HepG2 (cell line): ENCODE measurements around the gene ZNF284. TPM values are rescaled to one million over a fixed set of nuclear protein-coding genes. Genes with fewer than 3 reads are reported as not detected.

Experiments
- ARNT2 ChIP-seq: sonication (generic); formaldehyde crosslinking; IDR thresholded peaks from 2 replicates; pipeline ENCODE4 v1.8.0; 2022; ENCODE audit warnings: mild to moderate bottlenecking, low read depth, missing genetic modification reagents, moderate library complexity
- ATF7-NPFF ChIP-seq: sonication (generic); formaldehyde crosslinking; IDR thresholded peaks from 2 replicates; pipeline ENCODE4 v1.8.1; 2023; ENCODE audit warnings: mild to moderate bottlenecking, low read depth, missing genetic modification reagents, moderate library complexity
- CBX2 ChIP-seq, 2 experiments: fragments of 200-600 bp in 1 of 2; sonication (generic); formaldehyde crosslinking in 1 of 2; IDR thresholded peaks; 2 replicates each; pipeline versions ENCODE4 v1.7.0 to v1.8.1; 2018 to 2022; ENCODE audit warnings: low read depth in 2 of 2, low read length in 1 of 2, mild to moderate bottlenecking in 1 of 2, missing genetic modification reagents in 1 of 2
- GPN1 ChIP-seq: sonication (generic); formaldehyde crosslinking; IDR thresholded peaks from 2 replicates; pipeline ENCODE4 v1.5.1; 2020; ENCODE audit warnings: missing genetic modification reagents, borderline replicate concordance
- HCFC1 ChIP-seq: fragments of 150-350 bp; IDR thresholded peaks from 2 replicates; pipeline ENCODE4 v1.6.1; 2014; ENCODE audit warnings: low read depth, low read length
- KLF9 ChIP-seq: IDR thresholded peaks from 2 replicates; pipeline ENCODE4 v1.6.1; 2016; ENCODE audit warnings: low read depth
- NFIB ChIP-seq: sonication (generic); formaldehyde crosslinking; IDR thresholded peaks from 2 replicates; pipeline ENCODE4 v1.9.0; 2021; ENCODE audit warnings: missing genetic modification reagents, mild to moderate bottlenecking, borderline replicate concordance
- SIX1 ChIP-seq: sonication (generic); formaldehyde crosslinking; IDR thresholded peaks from 2 replicates; pipeline ENCODE4 v1.4.0; 2020; ENCODE audit warnings: missing genetic modification reagents, borderline replicate concordance
- SMARCE1 ChIP-seq: fragments of 450-650 bp; IDR thresholded peaks from 2 replicates; pipeline ENCODE4 v1.6.1; 2017; ENCODE audit warnings: borderline replicate concordance
- THYN1 ChIP-seq: sonication (generic); formaldehyde crosslinking; IDR thresholded peaks from 2 replicates; pipeline ENCODE4 v1.8.1; 2023; ENCODE audit warnings: low read depth, mild to moderate bottlenecking, moderate library complexity, missing genetic modification reagents, borderline replicate concordance
- ZFAT ChIP-seq: sonication (generic); formaldehyde crosslinking; conservative IDR thresholded peaks from 2 replicates; pipeline ENCODE4 v1.8.1; 2023; ENCODE audit warnings: missing genetic modification reagents, inconsistent platforms
- ZNF24 ChIP-seq: fragments of 450-650 bp; IDR thresholded peaks from 2 replicates; pipeline ENCODE4 v1.6.1; 2017; ENCODE audit warnings: antibody characterized with exemption, mild to moderate bottlenecking
- ZNF292 ChIP-seq: sonication (generic); formaldehyde crosslinking; IDR thresholded peaks from 2 replicates; pipeline ENCODE4 v1.8.1; 2022; ENCODE audit warnings: mild to moderate bottlenecking, low read depth, missing genetic modification reagents, borderline replicate concordance
- ZNF329 ChIP-seq: sonication (generic); formaldehyde crosslinking; IDR thresholded peaks from 2 replicates; pipeline ENCODE4 v1.9.0; 2021; ENCODE audit warnings: low read depth, mild to moderate bottlenecking, missing genetic modification reagents
- ZNF550 ChIP-seq: sonication (generic); formaldehyde crosslinking; IDR thresholded peaks from 2 replicates; pipeline ENCODE4 v1.4.0; 2020; ENCODE audit warnings: mild to moderate bottlenecking, missing genetic modification reagents, borderline replicate concordance
- ZNF761 ChIP-seq: sonication (generic); formaldehyde crosslinking; conservative IDR thresholded peaks from 2 replicates; pipeline ENCODE4 v1.4.0; 2020; ENCODE audit warnings: mild to moderate bottlenecking, missing genetic modification reagents
- ZNF768 ChIP-seq: sonication (generic); formaldehyde crosslinking; IDR thresholded peaks from 2 replicates; pipeline ENCODE4 v1.4.0; 2020; ENCODE audit warnings: missing genetic modification reagents
- polyA plus RNA-seq, 8 experiments: library from polyadenylated mRNA; depleted of rRNA in 3 of 8; stranded (reverse) in 7 of 8; unstranded in 1 of 8; fragments of >200 nt; fragmentation: Illumina TruSeq in 4 of 8; extraction: Trizol in 4 of 8; gene quantifications; 2 replicates each; pipeline versions ENCODE4 v1.2.1 to v1.2.3, GENCODE V29; 2011 to 2016; ENCODE audit warnings: low read depth in 4 of 8, missing spikeins in 1 of 8, mixed read lengths in 1 of 8; ENCODE audit not compliant: insufficient read depth in 1 of 8
- total RNA-seq, 5 experiments: library from RNA; depleted of rRNA; stranded (reverse); fragments of >200 nt; fragmentation: Illumina TruSeq; extraction: Trizol; gene quantifications; 2 replicates each; pipeline ENCODE4 v1.2.3, GENCODE V29; 2016; ENCODE audit warnings: low read depth in 1 of 5
- TF ChIP-seq, protein P1 (sequence below): sonication (generic); formaldehyde crosslinking; IDR thresholded peaks from 2 replicates; pipeline ENCODE4 v1.8.0; 2022; ENCODE audit warnings: missing genetic modification reagents, mild to moderate bottlenecking, borderline replicate concordance
- TF ChIP-seq, protein P2 (sequence below): IDR thresholded peaks from 2 replicates; pipeline ENCODE4 v1.6.1; 2012; ENCODE audit warnings: low read length, improper control_type of control experiment
- TF ChIP-seq, protein P3 (sequence below): sonication (generic); formaldehyde crosslinking; IDR thresholded peaks from 2 replicates; pipeline ENCODE4 v1.8.0; 2022; ENCODE audit warnings: mild to moderate bottlenecking, missing genetic modification reagents, borderline replicate concordance
- TF ChIP-seq, protein P4 (sequence below): sonication (generic); formaldehyde crosslinking; IDR thresholded peaks from 2 replicates; pipeline ENCODE4 v1.9.0; 2021; ENCODE audit warnings: missing genetic modification reagents, mild to moderate bottlenecking, borderline replicate concordance

ZNF284 gene
- total and polyA plus RNA-seq, 2 of the 13 experiments (the other 11 are each of a cell fraction or from before 2014, with no cell fraction given), result 1.2 to 2.3 TPM

DNA sequence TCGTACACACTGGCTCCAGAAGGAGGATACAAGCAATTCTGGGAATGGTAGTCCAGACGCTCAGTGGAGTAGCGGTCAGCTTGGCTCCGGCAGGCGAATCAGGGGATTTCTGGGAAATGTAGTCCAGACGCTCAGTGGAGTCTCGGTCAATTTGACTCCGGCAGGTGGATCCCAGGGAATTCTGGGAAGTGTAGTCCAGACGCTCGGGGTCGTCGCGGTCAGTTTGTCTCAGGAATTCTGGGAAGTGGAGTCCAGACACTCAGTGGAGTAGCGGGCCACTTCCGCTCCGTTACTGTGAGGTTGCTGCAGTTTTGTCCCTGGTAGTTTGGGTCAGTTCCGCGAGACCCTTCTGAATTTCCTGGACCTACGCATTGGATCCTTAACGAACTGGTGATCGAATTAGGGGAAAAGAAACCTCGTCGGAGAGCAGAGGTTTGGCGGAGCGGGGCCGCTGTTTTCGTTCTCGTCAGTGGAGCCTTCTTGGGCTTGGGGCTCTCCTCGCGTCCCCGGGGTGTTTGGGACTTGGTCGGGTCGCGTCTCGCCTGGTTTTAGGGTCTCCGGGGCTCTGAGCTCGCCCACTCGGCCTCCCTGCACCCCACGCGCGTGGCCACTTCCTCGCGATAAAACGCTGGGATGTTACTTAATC is 41.3 kb downstream of the ZNF284 start, which contains the start of gene ZNF225 (continued):
- TF ChIP-seq, protein P1, sequence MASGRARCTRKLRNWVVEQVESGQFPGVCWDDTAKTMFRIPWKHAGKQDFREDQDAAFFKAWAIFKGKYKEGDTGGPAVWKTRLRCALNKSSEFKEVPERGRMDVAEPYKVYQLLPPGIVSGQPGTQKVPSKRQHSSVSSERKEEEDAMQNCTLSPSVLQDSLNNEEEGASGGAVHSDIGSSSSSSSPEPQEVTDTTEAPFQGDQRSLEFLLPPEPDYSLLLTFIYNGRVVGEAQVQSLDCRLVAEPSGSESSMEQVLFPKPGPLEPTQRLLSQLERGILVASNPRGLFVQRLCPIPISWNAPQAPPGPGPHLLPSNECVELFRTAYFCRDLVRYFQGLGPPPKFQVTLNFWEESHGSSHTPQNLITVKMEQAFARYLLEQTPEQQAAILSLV, result peak; percentile 64; the same call in 1 of the 2 replicates
- TF ChIP-seq, protein P2, sequence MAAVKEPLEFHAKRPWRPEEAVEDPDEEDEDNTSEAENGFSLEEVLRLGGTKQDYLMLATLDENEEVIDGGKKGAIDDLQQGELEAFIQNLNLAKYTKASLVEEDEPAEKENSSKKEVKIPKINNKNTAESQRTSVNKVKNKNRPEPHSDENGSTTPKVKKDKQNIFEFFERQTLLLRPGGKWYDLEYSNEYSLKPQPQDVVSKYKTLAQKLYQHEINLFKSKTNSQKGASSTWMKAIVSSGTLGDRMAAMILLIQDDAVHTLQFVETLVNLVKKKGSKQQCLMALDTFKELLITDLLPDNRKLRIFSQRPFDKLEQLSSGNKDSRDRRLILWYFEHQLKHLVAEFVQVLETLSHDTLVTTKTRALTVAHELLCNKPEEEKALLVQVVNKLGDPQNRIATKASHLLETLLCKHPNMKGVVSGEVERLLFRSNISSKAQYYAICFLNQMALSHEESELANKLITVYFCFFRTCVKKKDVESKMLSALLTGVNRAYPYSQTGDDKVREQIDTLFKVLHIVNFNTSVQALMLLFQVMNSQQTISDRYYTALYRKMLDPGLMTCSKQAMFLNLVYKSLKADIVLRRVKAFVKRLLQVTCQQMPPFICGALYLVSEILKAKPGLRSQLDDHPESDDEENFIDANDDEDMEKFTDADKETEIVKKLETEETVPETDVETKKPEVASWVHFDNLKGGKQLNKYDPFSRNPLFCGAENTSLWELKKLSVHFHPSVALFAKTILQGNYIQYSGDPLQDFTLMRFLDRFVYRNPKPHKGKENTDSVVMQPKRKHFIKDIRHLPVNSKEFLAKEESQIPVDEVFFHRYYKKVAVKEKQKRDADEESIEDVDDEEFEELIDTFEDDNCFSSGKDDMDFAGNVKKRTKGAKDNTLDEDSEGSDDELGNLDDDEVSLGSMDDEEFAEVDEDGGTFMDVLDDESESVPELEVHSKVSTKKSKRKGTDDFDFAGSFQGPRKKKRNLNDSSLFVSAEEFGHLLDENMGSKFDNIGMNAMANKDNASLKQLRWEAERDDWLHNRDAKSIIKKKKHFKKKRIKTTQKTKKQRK, result no peak
- TF ChIP-seq NFIB (CRISPR knock-in tag), result no peak
- no peak for TF ChIP-seq ZNF768
- no peak for TF ChIP-seq CBX2 (IDR thresholded peaks at IDR 0.05; ENCODE audit: low read depth, low read length)
- TF ChIP-seq CBX2 (CRISPR knock-in tag; IDR thresholded peaks at IDR 0.05; ENCODE audit: low read depth), result no peak
- peak; percentile 100 for TF ChIP-seq HCFC1
- peak; percentile 28; the same call in 1 of the 2 replicates for TF ChIP-seq SIX1
- TF ChIP-seq GPN1, result no peak
- TF ChIP-seq ZNF292, result no peak
- TF ChIP-seq ARNT2 (CRISPR knock-in tag), result peak; percentile 67; the same call in 1 of the 2 replicates
- TF ChIP-seq THYN1 (CRISPR knock-in tag), result no peak
- TF ChIP-seq, protein P3, sequence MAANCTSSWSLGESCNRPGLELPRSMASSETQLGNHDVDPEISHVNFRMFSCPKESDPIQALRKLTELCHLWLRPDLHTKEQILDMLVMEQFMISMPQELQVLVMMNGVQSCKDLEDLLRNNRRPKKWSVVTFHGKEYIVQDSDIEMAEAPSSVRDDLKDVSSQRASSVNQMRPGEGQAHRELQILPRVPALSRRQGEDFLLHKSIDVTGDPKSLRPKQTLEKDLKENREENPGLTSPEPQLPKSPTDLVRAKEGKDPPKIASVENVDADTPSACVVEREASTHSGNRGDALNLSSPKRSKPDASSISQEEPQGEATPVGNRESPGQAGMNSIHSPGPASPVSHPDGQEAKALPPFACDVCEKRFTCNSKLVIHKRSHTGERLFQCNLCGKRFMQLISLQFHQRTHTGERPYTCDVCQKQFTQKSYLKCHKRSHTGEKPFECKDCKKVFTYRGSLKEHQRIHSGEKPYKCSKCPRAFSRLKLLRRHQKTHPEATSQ, result no peak
- TF ChIP-seq SMARCE1, result no peak
- TF ChIP-seq, protein P4, sequence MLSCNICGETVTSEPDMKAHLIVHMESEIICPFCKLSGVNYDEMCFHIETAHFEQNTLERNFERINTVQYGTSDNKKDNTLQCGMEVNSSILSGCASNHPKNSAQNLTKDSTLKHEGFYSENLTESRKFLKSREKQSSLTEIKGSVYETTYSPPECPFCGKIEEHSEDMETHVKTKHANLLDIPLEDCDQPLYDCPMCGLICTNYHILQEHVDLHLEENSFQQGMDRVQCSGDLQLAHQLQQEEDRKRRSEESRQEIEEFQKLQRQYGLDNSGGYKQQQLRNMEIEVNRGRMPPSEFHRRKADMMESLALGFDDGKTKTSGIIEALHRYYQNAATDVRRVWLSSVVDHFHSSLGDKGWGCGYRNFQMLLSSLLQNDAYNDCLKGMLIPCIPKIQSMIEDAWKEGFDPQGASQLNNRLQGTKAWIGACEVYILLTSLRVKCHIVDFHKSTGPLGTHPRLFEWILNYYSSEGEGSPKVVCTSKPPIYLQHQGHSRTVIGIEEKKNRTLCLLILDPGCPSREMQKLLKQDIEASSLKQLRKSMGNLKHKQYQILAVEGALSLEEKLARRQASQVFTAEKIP (CRISPR knock-in tag), result no peak
- no peak for TF ChIP-seq ZNF550 (CRISPR knock-in tag)
- no peak for TF ChIP-seq KLF9 (CRISPR knock-in tag)
- no peak for TF ChIP-seq ATF7-NPFF
- no peak for TF ChIP-seq ZNF761
- no peak for TF ChIP-seq ZFAT (CRISPR knock-in tag)
- no peak for TF ChIP-seq ZNF329 (CRISPR knock-in tag)
- TF ChIP-seq ZNF24, result no peak
